GM23338 (cell line): ENCODE data around the gene COL16A1. TPM values are rescaled to one million over a fixed set of nuclear protein-coding genes. Genes with fewer than 3 reads are reported as not detected.

Experiments
- ATAC-seq: fragments of 200-7000 bp; cut with Tn5 transposase; 3 replicates; pipeline ENCODE4 v1.9.1; 2020
- DNase-seq: peaks from one replicate; pipeline ENCODE4 v3.0.0-alpha.2; 2015; ENCODE audit warnings: low spot score
- H2AFZ ChIP-seq: fragments of 200-600 bp; sonication (generic); 2 replicates; pipeline ENCODE4 v1.8.0; 2016; ENCODE audit warnings: antibody characterized with exemption, mild to moderate bottlenecking, moderate library complexity
- H3F3A ChIP-seq: fragments of 200-600 bp; sonication (generic); replicated peaks from 2 replicates; pipeline ENCODE4 v1.8.0; 2017; ENCODE audit warnings: antibody characterized with exemption, mixed run types, low read depth
- H3K27ac ChIP-seq: fragments of 200-600 bp; sonication (generic); 2 replicates; pipeline ENCODE4 v1.6.1; 2016; ENCODE audit warnings: low read depth
- H3K27me3 ChIP-seq: fragments of 200-600 bp; sonication (generic); 2 replicates; pipeline ENCODE4 v1.8.0; 2016; ENCODE audit warnings: mild to moderate bottlenecking, mixed run types, moderate library complexity; ENCODE audit not compliant: insufficient read depth
- H3K36me3 ChIP-seq: fragments of 200-600 bp; sonication (generic); 2 replicates; pipeline ENCODE4 v1.8.0; 2016; ENCODE audit warnings: mild to moderate bottlenecking; ENCODE audit not compliant: insufficient read depth
- H3K4me1 ChIP-seq: fragments of 200-600 bp; sonication (generic); 2 replicates; pipeline ENCODE4 v1.8.0; 2016; ENCODE audit warnings: mild to moderate bottlenecking, moderate library complexity; ENCODE audit not compliant: insufficient read depth
- H3K4me2 ChIP-seq: fragments of 200-600 bp; sonication (generic); 2 replicates; pipeline ENCODE4 v1.7.1; 2017; ENCODE audit warnings: mixed run types
- H3K4me3 ChIP-seq: fragments of 200-600 bp; sonication (generic); 2 replicates; pipeline ENCODE4 v1.6.1; 2016; ENCODE audit warnings: mixed run types
- H3K79me2 ChIP-seq: fragments of 200-600 bp; sonication (generic); replicated peaks from 2 replicates; pipeline ENCODE4 v1.8.0; 2017; ENCODE audit warnings: mild to moderate bottlenecking; ENCODE audit not compliant: insufficient read depth
- H3K9me2 ChIP-seq: fragments of 200-600 bp; sonication (generic); 2 replicates; pipeline ENCODE4 v1.8.0; 2017; ENCODE audit not compliant: insufficient read depth
- H4K20me1 ChIP-seq: fragments of 200-600 bp; sonication (generic); replicated peaks from 2 replicates; pipeline ENCODE4 v1.8.0; 2017; ENCODE audit warnings: mild to moderate bottlenecking; ENCODE audit not compliant: insufficient read depth
- H3K27ac Mint-ChIP-seq: 2 replicates; pipeline ENCODE4 v1.8.0; 2020; ENCODE audit warnings: inconsistent platforms, mild to moderate bottlenecking, moderate library complexity, mixed read lengths
- H3K27me3 Mint-ChIP-seq: 3 replicates; pipeline ENCODE4 v1.8.0; 2022; ENCODE audit warnings: low read depth, mild to moderate bottlenecking, moderate library complexity, mixed read lengths, inconsistent platforms; ENCODE audit not compliant: insufficient read depth, poor library complexity
- H3K36me3 Mint-ChIP-seq: 3 replicates; pipeline ENCODE4 v1.8.0; 2021; ENCODE audit warnings: low read depth, mild to moderate bottlenecking, inconsistent platforms, moderate library complexity, mixed read lengths
- H3K4me1 Mint-ChIP-seq: 3 replicates; pipeline ENCODE4 v1.8.0; 2020; ENCODE audit warnings: mild to moderate bottlenecking, inconsistent platforms, mixed read lengths
- H3K4me3 Mint-ChIP-seq: 3 replicates; pipeline ENCODE4 v1.8.0; 2021; ENCODE audit warnings: moderate library complexity, mild to moderate bottlenecking, inconsistent platforms, mixed read lengths
- H3K9me3 Mint-ChIP-seq: 3 replicates; pipeline ENCODE4 v1.8.0; 2020; ENCODE audit warnings: moderate library complexity, mild to moderate bottlenecking, inconsistent platforms, mixed read lengths
- CREB1 ChIP-seq: fragments of 250-450 bp; sonication (Bioruptor Pico); IDR thresholded peaks from 2 replicates; pipeline ENCODE4 v1.5.0; 2020; ENCODE audit warnings: low read depth, mild to moderate bottlenecking, moderate library complexity
- CTCF ChIP-seq, 2 experiments: fragments of 200-600 bp in 1 of 2; sonication (generic) in 1 of 2; conservative IDR thresholded peaks; 2 replicates each; pipeline versions ENCODE4 v1.5.1 to v1.6.1; 2016 to 2017; ENCODE audit warnings: antibody characterized with exemption in 2 of 2, low read depth in 2 of 2, mild to moderate bottlenecking in 2 of 2, moderate library complexity in 1 of 2
- ETS1 ChIP-seq: IDR thresholded peaks from 2 replicates; pipeline ENCODE4 v1.6.1; 2016; ENCODE audit warnings: antibody characterized with exemption
- EZH2 ChIP-seq: fragments of 200-600 bp; sonication (generic); IDR thresholded peaks from one replicate; pipeline ENCODE4 v1.8.0; 2017; ENCODE audit warnings: antibody characterized with exemption, mild to moderate bottlenecking, low read depth; ENCODE audit not compliant: unreplicated experiment
- EZH2phosphoT487 ChIP-seq: fragments of 200-600 bp; sonication (generic); IDR thresholded peaks from one replicate; pipeline ENCODE4 v1.8.1; 2018; ENCODE audit warnings: antibody characterized with exemption; ENCODE audit not compliant: unreplicated experiment
- JUNB ChIP-seq: IDR thresholded peaks from one replicate; pipeline ENCODE4 v1.6.1; 2016; ENCODE audit warnings: antibody characterized with exemption; ENCODE audit not compliant: unreplicated experiment
- NANOG ChIP-seq: IDR thresholded peaks from 2 replicates; pipeline ENCODE4 v1.6.1; 2016; ENCODE audit warnings: antibody characterized with exemption, borderline replicate concordance
- POLR2AphosphoS5 ChIP-seq: IDR thresholded peaks from 2 replicates; pipeline ENCODE4 v1.6.1; 2016; ENCODE audit warnings: antibody characterized with exemption, low read depth
- REST ChIP-seq: IDR thresholded peaks from one replicate; pipeline ENCODE4 v1.6.1; 2018; ENCODE audit warnings: antibody characterized with exemption; ENCODE audit not compliant: unreplicated experiment
- STAT1 ChIP-seq: IDR thresholded peaks from one replicate; pipeline ENCODE4 v1.6.1; 2016; ENCODE audit warnings: antibody characterized with exemption; ENCODE audit not compliant: unreplicated experiment
- ZNF114 ChIP-seq: fragments of 250-450 bp; sonication (Bioruptor Pico); IDR thresholded peaks from 2 replicates; pipeline ENCODE4 v1.5.0; 2020; ENCODE audit warnings: mild to moderate bottlenecking, moderate library complexity
- ZNF331 ChIP-seq: fragments of 250-450 bp; sonication (Bioruptor Pico); IDR thresholded peaks from 2 replicates; pipeline ENCODE4 v1.5.0; 2020; ENCODE audit warnings: low read depth, mild to moderate bottlenecking, moderate library complexity
- polyA plus RNA-seq: library from polyadenylated mRNA; unstranded; fragments of >200 nt; fragmentation: Nextera tagmentation; extraction: Ambion mirVana; gene quantifications from 2 replicates; pipeline ENCODE4 v1.2.1, GENCODE V29; 2016
- total RNA-seq: library from RNA; depleted of rRNA; stranded (reverse); fragments of >200 nt; shearing (Covaris generic); gene quantifications from 2 replicates; pipeline ENCODE4 v1.2.3, GENCODE V29; 2014
- TF ChIP-seq, protein P1 (sequence below): fragments of 250-450 bp; sonication (Bioruptor Pico); IDR thresholded peaks from 2 replicates; pipeline ENCODE4 v1.5.0; 2020; ENCODE audit warnings: mild to moderate bottlenecking, moderate library complexity

Gene COL16A1
- total and polyA plus RNA-seq, 2 experiments from 2014 or later = 4.2 to 13.2 TPM

- TF ChIP-seq, protein P1, sequence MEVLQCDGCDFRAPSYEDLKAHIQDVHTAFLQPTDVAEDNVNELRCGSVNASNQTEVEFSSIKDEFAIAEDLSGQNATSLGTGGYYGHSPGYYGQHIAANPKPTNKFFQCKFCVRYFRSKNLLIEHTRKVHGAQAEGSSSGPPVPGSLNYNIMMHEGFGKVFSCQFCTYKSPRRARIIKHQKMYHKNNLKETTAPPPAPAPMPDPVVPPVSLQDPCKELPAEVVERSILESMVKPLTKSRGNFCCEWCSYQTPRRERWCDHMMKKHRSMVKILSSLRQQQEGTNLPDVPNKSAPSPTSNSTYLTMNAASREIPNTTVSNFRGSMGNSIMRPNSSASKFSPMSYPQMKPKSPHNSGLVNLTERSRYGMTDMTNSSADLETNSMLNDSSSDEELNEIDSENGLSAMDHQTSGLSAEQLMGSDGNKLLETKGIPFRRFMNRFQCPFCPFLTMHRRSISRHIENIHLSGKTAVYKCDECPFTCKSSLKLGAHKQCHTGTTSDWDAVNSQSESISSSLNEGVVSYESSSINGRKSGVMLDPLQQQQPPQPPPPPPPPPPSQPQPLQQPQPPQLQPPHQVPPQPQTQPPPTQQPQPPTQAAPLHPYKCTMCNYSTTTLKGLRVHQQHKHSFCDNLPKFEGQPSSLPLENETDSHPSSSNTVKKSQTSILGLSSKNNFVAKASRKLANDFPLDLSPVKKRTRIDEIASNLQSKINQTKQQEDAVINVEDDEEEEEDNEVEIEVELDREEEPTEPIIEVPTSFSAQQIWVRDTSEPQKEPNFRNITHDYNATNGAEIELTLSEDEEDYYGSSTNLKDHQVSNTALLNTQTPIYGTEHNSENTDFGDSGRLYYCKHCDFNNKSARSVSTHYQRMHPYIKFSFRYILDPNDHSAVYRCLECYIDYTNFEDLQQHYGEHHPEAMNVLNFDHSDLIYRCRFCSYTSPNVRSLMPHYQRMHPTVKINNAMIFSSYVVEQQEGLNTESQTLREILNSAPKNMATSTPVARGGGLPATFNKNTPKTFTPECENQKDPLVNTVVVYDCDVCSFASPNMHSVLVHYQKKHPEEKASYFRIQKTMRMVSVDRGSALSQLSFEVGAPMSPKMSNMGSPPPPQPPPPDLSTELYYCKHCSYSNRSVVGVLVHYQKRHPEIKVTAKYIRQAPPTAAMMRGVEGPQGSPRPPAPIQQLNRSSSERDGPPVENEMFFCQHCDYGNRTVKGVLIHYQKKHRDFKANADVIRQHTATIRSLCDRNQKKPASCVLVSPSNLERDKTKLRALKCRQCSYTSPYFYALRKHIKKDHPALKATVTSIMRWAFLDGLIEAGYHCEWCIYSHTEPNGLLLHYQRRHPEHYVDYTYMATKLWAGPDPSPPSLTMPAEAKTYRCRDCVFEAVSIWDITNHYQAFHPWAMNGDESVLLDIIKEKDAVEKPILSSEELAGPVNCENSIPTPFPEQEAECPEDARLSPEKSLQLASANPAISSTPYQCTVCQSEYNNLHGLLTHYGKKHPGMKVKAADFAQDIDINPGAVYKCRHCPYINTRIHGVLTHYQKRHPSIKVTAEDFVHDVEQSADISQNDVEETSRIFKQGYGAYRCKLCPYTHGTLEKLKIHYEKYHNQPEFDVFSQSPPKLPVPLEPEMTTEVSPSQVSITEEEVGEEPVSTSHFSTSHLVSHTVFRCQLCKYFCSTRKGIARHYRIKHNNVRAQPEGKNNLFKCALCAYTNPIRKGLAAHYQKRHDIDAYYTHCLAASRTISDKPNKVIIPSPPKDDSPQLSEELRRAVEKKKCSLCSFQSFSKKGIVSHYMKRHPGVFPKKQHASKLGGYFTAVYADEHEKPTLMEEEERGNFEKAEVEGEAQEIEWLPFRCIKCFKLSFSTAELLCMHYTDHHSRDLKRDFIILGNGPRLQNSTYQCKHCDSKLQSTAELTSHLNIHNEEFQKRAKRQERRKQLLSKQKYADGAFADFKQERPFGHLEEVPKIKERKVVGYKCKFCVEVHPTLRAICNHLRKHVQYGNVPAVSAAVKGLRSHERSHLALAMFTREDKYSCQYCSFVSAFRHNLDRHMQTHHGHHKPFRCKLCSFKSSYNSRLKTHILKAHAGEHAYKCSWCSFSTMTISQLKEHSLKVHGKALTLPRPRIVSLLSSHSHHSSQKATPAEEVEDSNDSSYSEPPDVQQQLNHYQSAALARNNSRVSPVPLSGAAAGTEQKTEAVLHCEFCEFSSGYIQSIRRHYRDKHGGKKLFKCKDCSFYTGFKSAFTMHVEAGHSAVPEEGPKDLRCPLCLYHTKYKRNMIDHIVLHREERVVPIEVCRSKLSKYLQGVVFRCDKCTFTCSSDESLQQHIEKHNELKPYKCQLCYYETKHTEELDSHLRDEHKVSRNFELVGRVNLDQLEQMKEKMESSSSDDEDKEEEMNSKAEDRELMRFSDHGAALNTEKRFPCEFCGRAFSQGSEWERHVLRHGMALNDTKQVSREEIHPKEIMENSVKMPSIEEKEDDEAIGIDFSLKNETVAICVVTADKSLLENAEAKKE = no peak
- TF ChIP-seq ZNF114 (no peak), ZNF331 (CRISPR knock-in tag) (no peak)
Observed at GRCh38 chr1:31727849-31728248, 24.0 kb upstream of the COL16A1 start (continued).

DNA sequence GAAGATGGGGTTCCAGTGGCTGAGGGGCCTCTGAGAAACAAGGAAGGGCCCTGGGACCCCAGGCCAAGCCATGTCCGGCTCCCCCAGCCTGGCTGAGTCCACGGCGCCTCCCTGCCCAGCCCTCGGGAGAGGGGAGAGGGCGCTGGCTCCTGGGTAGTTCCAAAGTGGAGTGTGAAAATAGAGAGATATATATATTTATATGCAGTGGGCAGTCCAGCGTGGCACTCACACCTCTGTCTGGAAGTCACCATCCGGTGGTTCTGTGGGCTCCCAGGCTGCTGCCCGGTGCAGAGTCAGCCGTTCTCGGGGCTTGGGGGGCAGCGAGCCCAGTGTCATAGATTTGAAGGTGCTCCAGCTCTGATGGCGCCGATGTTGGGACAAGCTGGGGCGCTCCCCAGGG is 23.4 kb upstream of the COL16A1 start:
- Mint-ChIP-seq H3K27me3 (peaks cover 1% of the 10 kb centered on the region), H3K4me3 (no peak overlapping the region), H3K9me3 (no peaks in the 10 kb centered on the region), H3K36me3 (no peaks in the 10 kb centered on the region; the same call in 2 of the 3 replicates), H3K27ac (no peak overlapping the region), H3K4me1 (peaks cover 10% of the 10 kb centered on the region)
- Histone ChIP-seq H3K4me3 (no peak overlapping the region), H3K9me2 (no peaks in the 10 kb centered on the region), H4K20me1 (no peaks in the 10 kb centered on the region; the same call in 1 of the 2 replicates), H3K27me3 (no peaks in the 10 kb centered on the region), H3F3A (0 out of 2 replicates have a peak, but pooled peaks cover 5% of the 10 kb centered on the region), H3K36me3 (no peaks in the 10 kb centered on the region), H3K79me2 (no peaks in the 10 kb centered on the region), H2AFZ (no peak overlapping the region), H3K4me1 (no peaks in the 10 kb centered on the region; the same call in 1 of the 2 replicates), H3K27ac (no peak overlapping the region), H3K4me2 (no peak overlapping the region)
- ATAC-seq = no peak
- no peak for DNase-seq
- TF ChIP-seq CTCF (conservative IDR thresholded peaks at IDR 0.05; ENCODE audit: low read depth in 2 of 2) (no peak), ZNF331 (CRISPR knock-in tag) (no peak), POLR2AphosphoS5 (no peak), STAT1 (no peak), ZNF114 (no peak), CREB1 (CRISPR knock-in tag) (no peak), EZH2phosphoT487 (no peak), ETS1 (no peak), REST (no peak), JUNB (no peak), NANOG (no peak), EZH2 (no peak)
